ENCODE results near the gene XXYLT1. TPM values are rescaled to one million over a fixed set of nuclear protein-coding genes. Genes with fewer than 3 reads are reported as not detected.

Gene XXYLT1
- total and polyA plus RNA-seq, 9 of the 15 experiments (the other 6 are each of a cell fraction or from before 2014, with no cell fraction given), result 1.9 to 18.9 (median 15.0) TPM

DNA sequence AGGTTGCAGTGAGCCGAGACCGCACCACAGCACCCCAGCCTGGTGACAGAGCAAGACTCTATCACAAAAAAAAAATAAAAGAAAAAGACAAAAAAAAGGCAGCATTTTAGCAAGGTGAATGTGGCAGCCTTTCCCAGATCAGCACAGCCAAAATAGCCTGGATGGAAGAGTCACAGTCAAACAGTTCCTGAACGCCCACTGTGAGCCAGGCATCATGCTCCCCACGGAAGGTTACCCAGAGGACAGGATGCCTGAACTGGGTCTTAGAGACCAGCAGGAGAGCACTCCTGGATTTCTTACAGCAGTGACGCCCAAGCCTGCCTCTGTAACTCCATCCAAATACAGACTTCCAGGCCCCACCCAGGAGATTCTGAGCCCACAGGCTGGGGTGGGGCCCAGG is 4.5 kb downstream of the XXYLT1 start:
- ATAC-seq, result no peak
- H3K9me3 ChIP-seq (replicated peaks; ENCODE audit: control insufficient read depth, insufficient read depth, low read depth, low read length), result no peaks in the 10 kb centered on the region
- DNase-seq (ENCODE audit: extremely low read depth in 1 of 4, low spot score in 3 of 4), result peak in 1 of 4 experiments; percentile 3
- ChIA-PET CTCF (ENCODE audit: low intra/inter-chr PET ratio) (no interaction called here), POLR2A (interaction anchor here (0.7 kb wide), 1 partner anchor 8 kb away, joined by 3 read pairs; no protein-coding TSS in a partner anchor)
- H3K36me3 ChIP-seq (ENCODE audit: control insufficient read depth, insufficient read depth, low read length), result peaks cover 35% of the 10 kb centered on the region; the same call in 2 of the 3 replicates
- peaks cover 5% of the 10 kb centered on the region; the same call in 1 of the 2 replicates for H4K20me1 ChIP-seq (replicated peaks; ENCODE audit: control insufficient read depth, insufficient read depth, low read length)
- H3K4me3 ChIP-seq, result no peak overlapping the region
- peaks cover 50% of the 10 kb centered on the region for H3K79me2 ChIP-seq (ENCODE audit: control insufficient read depth, insufficient read depth, low read length)
- in situ Hi-C loops (cut with MboI) (loop anchor here (5.0 kb wide), 1 partner anchor 584 kb away; no protein-coding TSS in a partner anchor), intact Hi-C loops (cut with micrococcal nuclease) (loop anchor here (10.0 kb wide), 1 partner anchor 932 kb away; no protein-coding TSS in a partner anchor)
- H3K4me1 ChIP-seq (replicated peaks in 1 of 2; ENCODE audit: control insufficient read depth in 2 of 2, insufficient read depth in 2 of 2, low read length in 2 of 2), result peaks cover 17 to 24% of the 10 kb centered on the region in 2 experiments
- no peak overlapping the region for H3K9ac ChIP-seq (ENCODE audit: insufficient read depth in 1 of 2, low read depth in 2 of 2, low read length in 2 of 2)
- 92% methylated on average over 5 of the region's 5 CpGs for WGBS (ENCODE audit: insufficient coverage, low coverage, missing lambda C conversion rate)
- no peak overlapping the region for H3K27ac ChIP-seq (ENCODE audit: extremely low read depth, low read depth, low read length)
- H3K9me1 ChIP-seq (ENCODE audit: control insufficient read depth, insufficient read depth, low read length), result no peaks in the 10 kb centered on the region
- BruUV-seq (replicated peaks), result no TSS peak
- FAIRE-seq, result no peak
- no peaks in the 10 kb centered on the region for H3K27me3 ChIP-seq (ENCODE audit: control insufficient read depth in 2 of 2, insufficient read depth in 2 of 2, low read length in 2 of 2)
- TF ChIP-seq IRF2 (CRISPR knock-in tag; IDR thresholded peaks at IDR 0.05) (no peak), ZNF785 (CRISPR knock-in tag; IDR thresholded peaks at IDR 0.05) (no peak), ZBTB12 (CRISPR knock-in tag; IDR thresholded peaks at IDR 0.05) (no peak), NFATC3 (IDR thresholded peaks at IDR 0.05) (no peak), U2AF1 (optimal IDR thresholded peaks at IDR 0.05; ENCODE audit: low read depth, low read length) (no peak), RBM15 (IDR thresholded peaks at IDR 0.05; ENCODE audit: insufficient read depth, low read length) (no peak), MNT (conservative IDR thresholded peaks at IDR 0.05) (no peak), ETV6 (IDR thresholded peaks at IDR 0.05; ENCODE audit: borderline replicate concordance in 1 of 2, low read depth in 2 of 2, low read length in 1 of 2) (no peak), ETV6 (CRISPR knock-in tag; IDR thresholded peaks at IDR 0.05; ENCODE audit: borderline replicate concordance) (no peak), BRD9 (IDR thresholded peaks at IDR 0.05; ENCODE audit: low read depth, partially characterized antibody) (no peak), POLR2B (IDR thresholded peaks at IDR 0.05; ENCODE audit: low read depth, partially characterized antibody) (no peak), MBD1 (CRISPR knock-in tag; IDR thresholded peaks at IDR 0.05) (no peak), ZNF507 (tag; conservative IDR thresholded peaks at IDR 0.05) (no peak)
- TF ChIP-seq, protein P1, sequence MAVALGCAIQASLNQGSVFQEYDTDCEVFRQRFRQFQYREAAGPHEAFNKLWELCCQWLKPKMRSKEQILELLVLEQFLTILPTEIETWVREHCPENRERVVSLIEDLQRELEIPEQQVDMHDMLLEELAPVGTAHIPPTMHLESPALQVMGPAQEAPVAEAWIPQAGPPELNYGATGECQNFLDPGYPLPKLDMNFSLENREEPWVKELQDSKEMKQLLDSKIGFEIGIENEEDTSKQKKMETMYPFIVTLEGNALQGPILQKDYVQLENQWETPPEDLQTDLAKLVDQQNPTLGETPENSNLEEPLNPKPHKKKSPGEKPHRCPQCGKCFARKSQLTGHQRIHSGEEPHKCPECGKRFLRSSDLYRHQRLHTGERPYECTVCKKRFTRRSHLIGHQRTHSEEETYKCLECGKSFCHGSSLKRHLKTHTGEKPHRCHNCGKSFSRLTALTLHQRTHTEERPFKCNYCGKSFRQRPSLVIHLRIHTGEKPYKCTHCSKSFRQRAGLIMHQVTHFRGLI (CRISPR knock-in tag; IDR thresholded peaks at IDR 0.05), result no peak
- TF ChIP-seq, protein P2, sequence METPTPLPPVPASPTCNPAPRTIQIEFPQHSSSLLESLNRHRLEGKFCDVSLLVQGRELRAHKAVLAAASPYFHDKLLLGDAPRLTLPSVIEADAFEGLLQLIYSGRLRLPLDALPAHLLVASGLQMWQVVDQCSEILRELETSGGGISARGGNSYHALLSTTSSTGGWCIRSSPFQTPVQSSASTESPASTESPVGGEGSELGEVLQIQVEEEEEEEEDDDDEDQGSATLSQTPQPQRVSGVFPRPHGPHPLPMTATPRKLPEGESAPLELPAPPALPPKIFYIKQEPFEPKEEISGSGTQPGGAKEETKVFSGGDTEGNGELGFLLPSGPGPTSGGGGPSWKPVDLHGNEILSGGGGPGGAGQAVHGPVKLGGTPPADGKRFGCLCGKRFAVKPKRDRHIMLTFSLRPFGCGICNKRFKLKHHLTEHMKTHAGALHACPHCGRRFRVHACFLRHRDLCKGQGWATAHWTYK (CRISPR knock-in tag; IDR thresholded peaks at IDR 0.05), result no peak
- H3K4me2 ChIP-seq (ENCODE audit: insufficient read depth, low read length), result no peak overlapping the region
- no peak overlapping the region for H2AFZ ChIP-seq (ENCODE audit: low read depth, low read length)

Data from K562 (cell line).